ENCODE data around the gene HERPUD1.

DNA sequence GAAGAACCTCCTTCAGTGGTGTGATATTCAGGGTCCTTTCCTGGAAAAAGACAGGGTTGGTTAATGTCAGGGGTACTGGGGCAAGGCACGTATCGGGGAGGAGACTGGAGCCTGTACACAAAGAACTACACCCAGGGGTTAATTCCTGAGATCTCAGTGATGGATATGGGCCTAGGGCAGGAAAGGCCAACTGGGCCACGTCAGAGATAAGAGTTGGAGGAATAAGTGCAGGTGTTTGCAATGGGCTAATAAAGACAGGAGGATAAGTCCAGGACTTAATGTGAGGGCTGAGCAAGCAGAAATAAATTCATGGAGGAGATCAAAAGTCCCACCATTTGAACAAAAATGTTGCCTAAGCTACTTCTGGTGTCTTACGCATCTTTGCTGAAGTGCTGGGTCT, 10.4 kb upstream of the HERPUD1 start:
- TF ChIP-seq POLR2AphosphoS5 (IDR thresholded peaks at IDR 0.05; ENCODE audit: low read depth) (no peak), CTCF (IDR thresholded peaks at IDR 0.05; ENCODE audit: insufficient read depth, low read length) (no peak)

Measured in HL-60 (cell line).